ENCODE results near the gene TNRC18.
"Not testable (repeated sequence)": the region's sequence is repeated elsewhere in the genome, so short reads cannot be mapped to it uniquely, and the experiment has no call there.

Gene TNRC18

GRCh38 chr7:5283421-5284303 is 140.0 kb downstream of the TNRC18 start:
- Histone ChIP-seq H3K27me3 (ENCODE audit: insufficient read depth, insufficient read length) (no peaks in the 10 kb centered on the region), H3K36me3 (ENCODE audit: insufficient read depth, insufficient read length, low read length) (peaks cover 3% of the 10 kb centered on the region), H3K9me3 (ENCODE audit: insufficient read depth, low read length) (no peaks in the 10 kb centered on the region), H3K9ac (ENCODE audit: insufficient read length, low read depth) (peak overlapping the region; percentile 81), H3K4me3 (ENCODE audit: insufficient read length, low read depth) (peak overlapping the region; percentile 45), H3K4me1 (ENCODE audit: insufficient read depth, insufficient read length) (peaks cover 7% of the 10 kb centered on the region)
- DNase-seq (ENCODE audit: low read depth, low spot score) = no peak
- TF ChIP-seq ZNF274 (IDR thresholded peaks at IDR 0.05; ENCODE audit: low read depth, low read length) (no peak), YY1 (IDR thresholded peaks at IDR 0.05; ENCODE audit: insufficient read depth, insufficient read length) (no peak), SUZ12 (IDR thresholded peaks at IDR 0.05; ENCODE audit: extremely low read depth, insufficient read depth, insufficient read length) (no peak)

GRCh38 chr7:5282543-5283316 is 140.9 kb downstream of the TNRC18 start, which contains the start of gene SLC29A4:
SLC29A4 (plus strand) TSS chr7:5282943; CDS start chr7:5287817, 4,874 bp downstream.
- Histone ChIP-seq H3K36me3 (ENCODE audit: insufficient read depth, insufficient read length, low read length) (peaks cover 3% of the 10 kb centered on the region), H3K4me3 (ENCODE audit: insufficient read length, low read depth) (peak within 1 kb of the TSS; percentile 45), H3K9me3 (ENCODE audit: insufficient read depth, low read length) (no peaks in the 10 kb centered on the region), H3K9ac (ENCODE audit: insufficient read length, low read depth) (peak within 1 kb of the TSS; percentile 81), H3K27me3 (ENCODE audit: insufficient read depth, insufficient read length) (no peaks in the 10 kb centered on the region), H3K4me1 (ENCODE audit: insufficient read depth, insufficient read length) (peaks cover 7% of the 10 kb centered on the region)
- TF ChIP-seq YY1 (IDR thresholded peaks at IDR 0.05; ENCODE audit: insufficient read depth, insufficient read length) = no peak
- TF ChIP-seq ZNF274 (IDR thresholded peaks at IDR 0.05; ENCODE audit: low read depth, low read length) = no peak
- TF ChIP-seq SUZ12 (IDR thresholded peaks at IDR 0.05; ENCODE audit: extremely low read depth, insufficient read depth, insufficient read length) = no peak
- DNase-seq (ENCODE audit: low read depth, low spot score) = no peak

GRCh38 chr7:5281598-5282500 is 141.8 kb downstream of the TNRC18 start:
- not testable (repeated sequence) for H3K4me3 ChIP-seq (ENCODE audit: insufficient read length, low read depth); H3K9ac ChIP-seq (ENCODE audit: insufficient read length, low read depth)

GRCh38 chr7:5279734-5280133 is 143.9 kb downstream of the TNRC18 start:
- no peak for DNase-seq (ENCODE audit: low read depth, low spot score)
- no peak overlapping the region for H3K9ac ChIP-seq (ENCODE audit: insufficient read length, low read depth)
- no peak overlapping the region for H3K4me3 ChIP-seq (ENCODE audit: insufficient read length, low read depth)
- peaks cover 11% of the 10 kb centered on the region for H3K4me1 ChIP-seq (ENCODE audit: insufficient read depth, insufficient read length)
- no peaks in the 10 kb centered on the region for H3K36me3 ChIP-seq (ENCODE audit: insufficient read depth, insufficient read length, low read length)
- TF ChIP-seq SUZ12 (IDR thresholded peaks at IDR 0.05; ENCODE audit: extremely low read depth, insufficient read depth, insufficient read length) (no peak), ZNF274 (IDR thresholded peaks at IDR 0.05; ENCODE audit: low read depth, low read length) (no peak), YY1 (IDR thresholded peaks at IDR 0.05; ENCODE audit: insufficient read depth, insufficient read length) (no peak)
- no peaks in the 10 kb centered on the region for H3K27me3 ChIP-seq (ENCODE audit: insufficient read depth, insufficient read length)
- H3K9me3 ChIP-seq (ENCODE audit: insufficient read depth, low read length) = no peaks in the 10 kb centered on the region

More at GRCh38 chr7:5281598-5282500, 141.8 kb downstream of the TNRC18 start:
- not testable (repeated sequence) for H3K4me1 ChIP-seq (ENCODE audit: insufficient read depth, insufficient read length); H3K27me3 ChIP-seq (ENCODE audit: insufficient read depth, insufficient read length); H3K9me3 ChIP-seq (ENCODE audit: insufficient read depth, low read length); H3K36me3 ChIP-seq (ENCODE audit: insufficient read depth, insufficient read length, low read length); DNase-seq (ENCODE audit: low read depth, low spot score)

GRCh38 chr7:5278766-5279165 is 144.9 kb downstream of the TNRC18 start:
- no peak for TF ChIP-seq YY1 (IDR thresholded peaks at IDR 0.05; ENCODE audit: insufficient read depth, insufficient read length)
- TF ChIP-seq SUZ12 (IDR thresholded peaks at IDR 0.05; ENCODE audit: extremely low read depth, insufficient read depth, insufficient read length) = no peak
- no peak for TF ChIP-seq ZNF274 (IDR thresholded peaks at IDR 0.05; ENCODE audit: low read depth, low read length)
- Histone ChIP-seq H3K9me3 (ENCODE audit: insufficient read depth, low read length) (no peaks in the 10 kb centered on the region), H3K4me3 (ENCODE audit: insufficient read length, low read depth) (no peak overlapping the region), H3K9ac (ENCODE audit: insufficient read length, low read depth) (no peak overlapping the region), H3K36me3 (ENCODE audit: insufficient read depth, insufficient read length, low read length) (no peaks in the 10 kb centered on the region), H3K4me1 (ENCODE audit: insufficient read depth, insufficient read length) (peaks cover 5% of the 10 kb centered on the region), H3K27me3 (ENCODE audit: insufficient read depth, insufficient read length) (no peaks in the 10 kb centered on the region)
- DNase-seq (ENCODE audit: low read depth, low spot score) = no peak

- TF ChIP-seq SUZ12 (IDR thresholded peaks at IDR 0.05; ENCODE audit: extremely low read depth, insufficient read depth, insufficient read length) (no peak), YY1 (IDR thresholded peaks at IDR 0.05; ENCODE audit: insufficient read depth, insufficient read length) (no peak), ZNF274 (IDR thresholded peaks at IDR 0.05; ENCODE audit: low read depth, low read length) (no peak)
- no peaks in the 10 kb centered on the region for H3K36me3 ChIP-seq (ENCODE audit: insufficient read depth, insufficient read length, low read length)
- no peak overlapping the region for H3K9ac ChIP-seq (ENCODE audit: insufficient read length, low read depth)
- no peaks in the 10 kb centered on the region for H3K27me3 ChIP-seq (ENCODE audit: insufficient read depth, insufficient read length)
- no peaks in the 10 kb centered on the region for H3K9me3 ChIP-seq (ENCODE audit: insufficient read depth, low read length)
- no peak for DNase-seq (ENCODE audit: low read depth, low spot score)
- H3K4me3 ChIP-seq (ENCODE audit: insufficient read length, low read depth) = no peak overlapping the region
- H3K4me1 ChIP-seq (ENCODE audit: insufficient read depth, insufficient read length) = peaks cover 5% of the 10 kb centered on the region
Measured at GRCh38 chr7:5276611-5277010, 147.0 kb downstream of the TNRC18 start.

- not testable (repeated sequence) for H3K9ac ChIP-seq (ENCODE audit: insufficient read length, low read depth); H3K4me1 ChIP-seq (ENCODE audit: insufficient read depth, insufficient read length); H3K36me3 ChIP-seq (ENCODE audit: insufficient read depth, insufficient read length, low read length); H3K4me3 ChIP-seq (ENCODE audit: insufficient read length, low read depth); H3K27me3 ChIP-seq (ENCODE audit: insufficient read depth, insufficient read length); H3K9me3 ChIP-seq (ENCODE audit: insufficient read depth, low read length); DNase-seq (ENCODE audit: low read depth, low spot score)
Measured at GRCh38 chr7:5276123-5276522, 147.5 kb downstream of the TNRC18 start.

- not testable (repeated sequence) for H3K4me3 ChIP-seq (ENCODE audit: insufficient read length, low read depth)
Measured at GRCh38 chr7:5275510-5275909, 148.1 kb downstream of the TNRC18 start.

GRCh38 chr7:5274985-5275431 is 148.6 kb downstream of the TNRC18 start:
- H3K4me3 ChIP-seq (ENCODE audit: insufficient read length, low read depth); H3K9ac ChIP-seq (ENCODE audit: insufficient read length, low read depth); H3K36me3 ChIP-seq (ENCODE audit: insufficient read depth, insufficient read length, low read length); H3K4me1 ChIP-seq (ENCODE audit: insufficient read depth, insufficient read length); DNase-seq (ENCODE audit: low read depth, low spot score); H3K27me3 ChIP-seq (ENCODE audit: insufficient read depth, insufficient read length); H3K9me3 ChIP-seq (ENCODE audit: insufficient read depth, low read length): not testable (repeated sequence)

More at GRCh38 chr7:5275510-5275909, 148.1 kb downstream of the TNRC18 start:
- not testable (repeated sequence) for H3K27me3 ChIP-seq (ENCODE audit: insufficient read depth, insufficient read length); H3K36me3 ChIP-seq (ENCODE audit: insufficient read depth, insufficient read length, low read length); DNase-seq (ENCODE audit: low read depth, low spot score); H3K9me3 ChIP-seq (ENCODE audit: insufficient read depth, low read length); H3K4me1 ChIP-seq (ENCODE audit: insufficient read depth, insufficient read length); H3K9ac ChIP-seq (ENCODE audit: insufficient read length, low read depth)

Data from NT2/D1 (cell line).